Measurements from ENCODE around the gene MON2. TPM values are rescaled to one million over a fixed set of nuclear protein-coding genes. Genes with fewer than 3 reads are reported as not detected.
"Not testable (repeated sequence)": the region's sequence is repeated elsewhere in the genome, so short reads cannot be mapped to it uniquely, and the experiment has no call there.

MON2 gene
- 15.6 and 54.0 TPM in 2 replicates for total RNA-seq

GRCh38 chr12:62466594-62467491, at the start of gene MON2:
Gene MON2, plus strand, starts transcription at chr12:62466826. Its CDS starts 382 bp downstream, at chr12:62467208.
- DNase-seq (ENCODE audit: low read depth), result peak; percentile 60

GRCh38 chr12:62426089-62426488, 40.5 kb upstream of the MON2 start:
- DNase-seq (ENCODE audit: low read depth), result no peak

GRCh38 chr12:62429457-62429856, 37.2 kb upstream of the MON2 start:
- no peak for DNase-seq (ENCODE audit: low read depth)

GRCh38 chr12:62434494-62435302, 31.9 kb upstream of the MON2 start:
- DNase-seq (ENCODE audit: low read depth), result no peak

- DNase-seq (ENCODE audit: low read depth), result peak; percentile 53
These were observed 31.1 kb upstream of the MON2 start for GRCh38 chr12:62435303-62436163.

- no peak for DNase-seq (ENCODE audit: low read depth)
These were observed 30.5 kb upstream of the MON2 start for GRCh38 chr12:62436164-62436503.

- DNase-seq (ENCODE audit: low read depth), result peak; percentile 55
These were observed 28.4 kb upstream of the MON2 start for GRCh38 chr12:62438098-62438692.

- no peak for DNase-seq (ENCODE audit: low read depth)
These were observed 19.7 kb upstream of the MON2 start for GRCh38 chr12:62446754-62447452.

- DNase-seq (ENCODE audit: low read depth), result no peak
These were observed 18.2 kb upstream of the MON2 start for GRCh38 chr12:62448436-62448835.

- not testable (repeated sequence) for DNase-seq (ENCODE audit: low read depth)
These were observed 11.2 kb upstream of the MON2 start for GRCh38 chr12:62455429-62455828.

- DNase-seq (ENCODE audit: low read depth), result no peak
These were observed 8.0 kb upstream of the MON2 start for GRCh38 chr12:62458626-62459025.

GRCh38 chr12:62459976-62460375, 6.7 kb upstream of the MON2 start:
- no peak for DNase-seq (ENCODE audit: low read depth)

GRCh38 chr12:62461171-62461837, 5.3 kb upstream of the MON2 start:
- not testable (repeated sequence) for DNase-seq (ENCODE audit: low read depth)

GRCh38 chr12:62463252-62463651, 3.4 kb upstream of the MON2 start:
- DNase-seq (ENCODE audit: low read depth), result not testable (repeated sequence)

- no peak for DNase-seq (ENCODE audit: low read depth)
These were observed 520 bp upstream of the MON2 start for GRCh38 chr12:62466018-62466593.

GRCh38 chr12:62468397-62468796, 1.8 kb downstream of the MON2 start:
- no peak for DNase-seq (ENCODE audit: low read depth)

GRCh38 chr12:62468935-62469334, 2.3 kb downstream of the MON2 start:
- DNase-seq (ENCODE audit: low read depth), result no peak

GRCh38 chr12:62469704-62470103, 3.1 kb downstream of the MON2 start:
- DNase-seq (ENCODE audit: low read depth), result no peak

- no peak for DNase-seq (ENCODE audit: low read depth)
These were observed 5.1 kb downstream of the MON2 start for GRCh38 chr12:62471734-62472133.

- no peak for DNase-seq (ENCODE audit: low read depth)
These were observed 5.8 kb downstream of the MON2 start for GRCh38 chr12:62472472-62472871.
